GM12878 (cell line): ENCODE results near the gene MAP4. TPM values are rescaled to one million over a fixed set of nuclear protein-coding genes. Genes with fewer than 3 reads are reported as not detected.
A peak's percentile ranks its signal among the peaks of the same experiment; 100 is the strongest.

ENCODE experiments used
- ATAC-seq: fragments of 200-7000 bp; cut with Tn5 transposase; 3 replicates; pipeline ENCODE4 v1.9.1; 2020; ENCODE audit warnings: mild to moderate bottlenecking, moderate library complexity
- BruUV-seq: library from RNA; stranded (reverse); fragments of 400-500 nt; replicated peaks from 2 replicates; lab custom pipeline; 2021; lab: Mats Ljungman, UMichigan
- CTCF ChIA-PET: fragments of 300-600 bp; sonication (Branson Sonifier 250); formaldehyde crosslinking; extraction: SDS; loops from one replicate; lab custom pipeline; 2021; ENCODE audit warnings: inconsistent platforms; lab: Yijun Ruan, JAX
- POLR2A ChIA-PET: fragments of 350-600 bp; formaldehyde crosslinking; extraction: SDS; loops from one replicate; lab custom pipeline; 2021; ENCODE audit warnings: inconsistent platforms; lab: Charles Lee
- RAD21 ChIA-PET: fragments of 300-600 bp; sonication (Branson Sonifier 250); formaldehyde crosslinking; loops from one replicate; lab custom pipeline; 2023; ENCODE audit warnings: antibody characterized with exemption; ENCODE audit not compliant: unreplicated experiment; lab: Charles Lee
- SMC1A ChIA-PET: fragments of 300-600 bp; sonication (Branson Sonifier 250); formaldehyde crosslinking; loops from one replicate; lab custom pipeline; 2023; ENCODE audit not compliant: unreplicated experiment, uncharacterized antibody; lab: Charles Lee
- DNase-seq: peaks from one replicate; pipeline ENCODE4 v3.0.0-alpha.2; 2011; ENCODE audit warnings: low read depth, low spot score
- FAIRE-seq: peaks from 3 replicates; lab custom pipeline; 2011; peaks lifted over from hg19 to GRCh38; lab: Jason Lieb, UNC
- H2AFZ ChIP-seq: 2 replicates; pipeline ENCODE4 v1.6.0; 2011; ENCODE audit warnings: low read depth, low read length, control low read depth; ENCODE audit not compliant: control insufficient read depth
- H3K27ac ChIP-seq: 2 replicates; pipeline ENCODE4 v1.5.1; 2011; ENCODE audit warnings: control low read depth; ENCODE audit not compliant: control insufficient read depth, insufficient read depth
- H3K27me3 ChIP-seq, 2 experiments: replicated peaks in 1 of 2; 2 replicates each; pipeline versions ENCODE4 v1.6.0 to v1.6.1; 2011; ENCODE audit warnings: low read length in 1 of 2; ENCODE audit not compliant: control insufficient read depth in 2 of 2, insufficient read depth in 2 of 2
- H3K36me3 ChIP-seq, 2 experiments: 2 replicates each; pipeline ENCODE4 v1.5.1; 2011; ENCODE audit warnings: low read length in 1 of 2; ENCODE audit not compliant: control insufficient read depth in 2 of 2, insufficient read depth in 2 of 2
- H3K4me1 ChIP-seq: 2 replicates; pipeline ENCODE4 v1.6.1; 2011; ENCODE audit warnings: mild to moderate bottlenecking, low read length, moderate library complexity, mixed read lengths; ENCODE audit not compliant: control insufficient read depth, insufficient read depth
- H3K4me2 ChIP-seq: 2 replicates; pipeline ENCODE4 v1.6.0; 2011; ENCODE audit warnings: control low read depth; ENCODE audit not compliant: control insufficient read depth, insufficient read depth
- H3K4me3 ChIP-seq: fragments of 200-600 bp; sonication (generic); 2 replicates; pipeline ENCODE4 v1.5.1; 2016
- H3K79me2 ChIP-seq: 2 replicates; pipeline ENCODE4 v1.6.0; 2011; ENCODE audit warnings: low read length; ENCODE audit not compliant: control insufficient read depth, insufficient read depth
- H3K9ac ChIP-seq: 2 replicates; pipeline ENCODE4 v1.8.0; 2011; ENCODE audit warnings: low read length, control low read depth, mixed read lengths; ENCODE audit not compliant: control insufficient read depth, insufficient read depth
- H3K9me3 ChIP-seq: replicated peaks from 3 replicates; pipeline ENCODE4 v1.5.1; 2011; ENCODE audit warnings: mild to moderate bottlenecking, low read length; ENCODE audit not compliant: control insufficient read depth, insufficient read depth
- H4K20me1 ChIP-seq: 2 replicates; pipeline ENCODE4 v1.6.0; 2011; ENCODE audit not compliant: control insufficient read depth, insufficient read depth
- BRCA1 ChIP-seq: IDR thresholded peaks from 2 replicates; pipeline ENCODE4 v1.6.1; 2011; ENCODE audit warnings: low read depth, low read length, improper control_type of control experiment
- CBFB ChIP-seq: IDR thresholded peaks from 2 replicates; pipeline ENCODE4 v1.6.1; 2016; ENCODE audit warnings: antibody characterized with exemption, low read depth
- CBX3 ChIP-seq: fragments of 200-600 bp; sonication (generic); IDR thresholded peaks from 2 replicates; pipeline ENCODE4 v1.6.1; 2016; ENCODE audit warnings: low read depth, borderline replicate concordance
- CHD1 ChIP-seq: IDR thresholded peaks from 2 replicates; pipeline ENCODE4 v1.6.1; 2012; ENCODE audit warnings: low read depth, low read length, improper control_type of control experiment
- GABPA ChIP-seq: IDR thresholded peaks from 2 replicates; pipeline ENCODE4 v1.6.1; 2014; ENCODE audit warnings: antibody characterized with exemption, low read depth, mild to moderate bottlenecking, inconsistent platforms
- HCFC1 ChIP-seq: fragments of 150-350 bp; IDR thresholded peaks from 2 replicates; pipeline ENCODE4 v1.6.1; 2014; ENCODE audit warnings: low read length
- HDGF ChIP-seq: fragments of 450-650 bp; IDR thresholded peaks from 2 replicates; pipeline ENCODE4 v1.6.1; 2016; ENCODE audit warnings: antibody characterized with exemption
- KLF5 ChIP-seq: fragments of 450-650 bp; IDR thresholded peaks from 2 replicates; pipeline ENCODE4 v1.6.1; 2014; ENCODE audit warnings: mild to moderate bottlenecking; ENCODE audit not compliant: partially characterized antibody
- NFIC ChIP-seq: IDR thresholded peaks from 2 replicates; pipeline ENCODE4 v1.6.1; 2012; ENCODE audit warnings: low read depth, mild to moderate bottlenecking, inconsistent platforms, low read length, moderate library complexity
- NR2F1 ChIP-seq: fragments of 450-650 bp; conservative IDR thresholded peaks from 2 replicates; pipeline ENCODE4 v1.6.1; 2017; ENCODE audit warnings: mild to moderate bottlenecking
- NRF1 ChIP-seq: conservative IDR thresholded peaks from 2 replicates; pipeline ENCODE4 v1.6.1; 2011; ENCODE audit warnings: mild to moderate bottlenecking, low read depth, low read length, improper control_type of control experiment
- RCOR1 ChIP-seq: conservative IDR thresholded peaks from 2 replicates; pipeline ENCODE4 v1.6.1; 2012; ENCODE audit warnings: low read depth, low read length, improper control_type of control experiment
- RUNX3 ChIP-seq: IDR thresholded peaks from 2 replicates; pipeline ENCODE4 v1.6.1; 2012; ENCODE audit warnings: low read length, inconsistent platforms
- SIN3A ChIP-seq: IDR thresholded peaks from 2 replicates; pipeline ENCODE4 v1.6.1; 2012; ENCODE audit warnings: low read depth, low read length, improper control_type of control experiment
- SP1 ChIP-seq: IDR thresholded peaks from one replicate; pipeline ENCODE4 v1.6.1; 2011; ENCODE audit warnings: low read depth, low read length
- SREBF2 ChIP-seq: IDR thresholded peaks from 2 replicates; pipeline ENCODE4 v1.6.1; 2012; ENCODE audit warnings: mild to moderate bottlenecking, low read length
- TAF1 ChIP-seq: IDR thresholded peaks from 2 replicates; pipeline ENCODE4 v1.6.1; 2011; ENCODE audit warnings: mild to moderate bottlenecking, low read depth, low read length, borderline replicate concordance
- WGBS: methylation state at CpG from one replicate; pipeline ENCODE4 v1.1.6; 2016; ENCODE audit warnings: low lambda C conversion rate; ENCODE audit not compliant: insufficient replicate concordance, insufficient coverage; ENCODE audit errors: missing lambda C conversion rate; 5-methylcytosine and 5-hydroxymethylcytosine counted together
- in situ Hi-C: fragments of 300-500 bp; cut with MboI; formaldehyde crosslinking; loops from 9 replicates; pipeline ENCODE4 v1.14.3; 2018; ENCODE audit warnings: mixed read lengths
- intact Hi-C: fragments of 100-400 bp; cut with micrococcal nuclease; formaldehyde crosslinking; loops from one replicate; pipeline ENCODE4 v1.14.2; 2022; ENCODE audit not compliant: unreplicated experiment
- polyA plus RNA-seq, 11 experiments: library from polyadenylated mRNA; depleted of rRNA in 4 of 11; unstranded in 6 of 11; stranded (reverse) in 5 of 11; fragments of >200 nt; fragmentation: Nextera tagmentation in 4 of 11; fragmentation: Illumina TruSeq in 1 of 11; extraction: Ambion mirVana in 4 of 11; extraction: Trizol in 1 of 11; gene quantifications; 1 replicate in 1 of 11; 2 replicates in 10 of 11; pipeline versions ENCODE4 v1.2.1 to v1.2.3, GENCODE V29; 2011 to 2016; ENCODE audit warnings: inconsistent platforms in 2 of 11, missing spikeins in 2 of 11, low read depth in 1 of 11
- total RNA-seq, 4 experiments: library from RNA; depleted of rRNA in 3 of 4; stranded (reverse); fragments of >200 nt in 3 of 4; fragmentation: Illumina TruSeq in 1 of 4; extraction: Trizol in 1 of 4; gene quantifications; 2 replicates each; pipeline versions ENCODE4 v1.2.1 to v1.2.3, GENCODE V29; 2013 to 2021
- TF ChIP-seq, protein P1 (sequence below): fragments of 450-650 bp; IDR thresholded peaks from 2 replicates; pipeline ENCODE4 v1.6.1; 2017; ENCODE audit warnings: mild to moderate bottlenecking, low read depth, inconsistent platforms; ENCODE audit not compliant: poor library complexity, severe bottlenecking
- TF ChIP-seq, protein P2 (sequence below): fragments of 450-650 bp; IDR thresholded peaks from 2 replicates; pipeline ENCODE4 v1.6.1; 2017; ENCODE audit warnings: mild to moderate bottlenecking
- TF ChIP-seq, protein P3 (sequence below), 3 experiments: IDR thresholded peaks in 2 of 3; conservative IDR thresholded peaks in 1 of 3; 2 replicates each; pipeline ENCODE4 v1.5.1; 2011; ENCODE audit warnings: low read depth in 3 of 3, low read length in 3 of 3, mild to moderate bottlenecking in 3 of 3, control low read depth in 2 of 3, moderate library complexity in 2 of 3, inconsistent platforms in 1 of 3, mixed read lengths in 1 of 3; ENCODE audit not compliant: control insufficient read depth in 2 of 3, insufficient read depth in 1 of 3; ENCODE audit errors: extremely low read depth in 1 of 3

Gene MAP4
- total and polyA plus RNA-seq, 10 of the 15 experiments (the other 5 are each of a cell fraction or from before 2014, with no cell fraction given), result 22.2 to 145 (median 47.2) TPM

DNA sequence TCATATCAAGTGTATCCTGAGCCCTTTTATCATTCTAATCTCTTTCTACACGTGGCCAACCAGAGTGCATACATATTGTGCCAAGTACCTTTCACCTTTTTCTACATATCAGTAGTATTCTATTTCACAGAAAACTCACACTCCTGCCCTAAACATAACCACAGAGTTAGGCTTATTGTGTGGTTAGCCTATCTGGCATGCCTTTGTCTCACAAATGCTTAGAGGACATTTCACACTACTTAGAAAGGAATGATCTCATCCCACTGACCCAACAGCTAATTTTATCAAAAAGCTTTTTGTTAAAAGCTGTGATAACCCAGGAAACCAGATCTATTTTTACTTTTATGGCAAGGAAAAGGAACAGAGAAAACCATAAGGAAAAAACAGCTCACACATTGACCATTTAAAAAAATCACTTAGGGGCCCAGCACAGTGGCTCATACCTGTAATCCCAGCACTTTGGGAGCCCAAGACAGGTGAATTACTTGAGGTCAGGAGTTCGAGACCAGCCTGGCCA is 17.8 kb upstream of the MAP4 start:
- ChIA-PET CTCF (interaction anchor here (0.5 to 2.2 kb wide), 8 partner anchors 9 to 402 kb away, joined by 3 to 11 read pairs (median 3); no protein-coding TSS in a partner anchor), POLR2A (interaction anchor here (0.6 kb wide), 1 partner anchor 119 kb away, joined by 3 read pairs; no protein-coding TSS in a partner anchor), SMC1A (interaction anchor here (0.5 to 3.0 kb wide), 10 partner anchors 8 to 117 kb away, joined by 3 to 12 read pairs (median 4); no protein-coding TSS in a partner anchor), RAD21 (interaction anchor here (0.8 to 1.9 kb wide), 3 partner anchors 55 to 117 kb away, joined by 3 to 7 read pairs (median 4); no protein-coding TSS in a partner anchor)
- no peaks in the 10 kb centered on the region for H4K20me1 ChIP-seq
- no peak for DNase-seq
- BruUV-seq, result no TSS peak
- peak; percentile 81 for ATAC-seq
- FAIRE-seq, result no peak
- intact Hi-C loops (no loop called here), in situ Hi-C loops (no loop called here)
- H3K27ac ChIP-seq, result peak overlapping the region; percentile 37; the same call in 1 of the 2 replicates
- WGBS, result 89% methylated on average over 2 of the region's 2 CpGs
- H2AFZ ChIP-seq, result no peak overlapping the region
- H3K9ac ChIP-seq, result no peak overlapping the region
- H3K9me3 ChIP-seq, result no peaks in the 10 kb centered on the region
- peaks cover 13% of the 10 kb centered on the region for H3K4me1 ChIP-seq
- no peaks in the 10 kb centered on the region for H3K36me3 ChIP-seq
- H3K4me2 ChIP-seq, result no peak overlapping the region
- no peaks in the 10 kb centered on the region for H3K27me3 ChIP-seq
- peaks cover 46% of the 10 kb centered on the region for H3K79me2 ChIP-seq
- no peak overlapping the region for H3K4me3 ChIP-seq
- TF ChIP-seq KLF5 (no peak), CHD1 (no peak), NRF1 (no peak), BRCA1 (no peak), CBX3 (no peak), NFIC (peak; percentile 69), RCOR1 (no peak), CBFB (no peak), HCFC1 (no peak), NR2F1 (no peak; the same call in 1 of the 2 replicates), SP1 (no peak), GABPA (no peak), SIN3A (no peak), RUNX3 (peak; percentile 87), TAF1 (no peak), SREBF2 (no peak), HDGF (no peak)
- TF ChIP-seq, protein P1, sequence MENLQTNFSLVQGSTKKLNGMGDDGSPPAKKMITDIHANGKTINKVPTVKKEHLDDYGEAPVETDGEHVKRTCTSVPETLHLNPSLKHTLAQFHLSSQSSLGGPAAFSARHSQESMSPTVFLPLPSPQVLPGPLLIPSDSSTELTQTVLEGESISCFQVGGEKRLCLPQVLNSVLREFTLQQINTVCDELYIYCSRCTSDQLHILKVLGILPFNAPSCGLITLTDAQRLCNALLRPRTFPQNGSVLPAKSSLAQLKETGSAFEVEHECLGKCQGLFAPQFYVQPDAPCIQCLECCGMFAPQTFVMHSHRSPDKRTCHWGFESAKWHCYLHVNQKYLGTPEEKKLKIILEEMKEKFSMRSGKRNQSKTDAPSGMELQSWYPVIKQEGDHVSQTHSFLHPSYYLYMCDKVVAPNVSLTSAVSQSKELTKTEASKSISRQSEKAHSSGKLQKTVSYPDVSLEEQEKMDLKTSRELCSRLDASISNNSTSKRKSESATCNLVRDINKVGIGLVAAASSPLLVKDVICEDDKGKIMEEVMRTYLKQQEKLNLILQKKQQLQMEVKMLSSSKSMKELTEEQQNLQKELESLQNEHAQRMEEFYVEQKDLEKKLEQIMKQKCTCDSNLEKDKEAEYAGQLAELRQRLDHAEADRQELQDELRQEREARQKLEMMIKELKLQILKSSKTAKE, result peak; percentile 55
- TF ChIP-seq, protein P2, sequence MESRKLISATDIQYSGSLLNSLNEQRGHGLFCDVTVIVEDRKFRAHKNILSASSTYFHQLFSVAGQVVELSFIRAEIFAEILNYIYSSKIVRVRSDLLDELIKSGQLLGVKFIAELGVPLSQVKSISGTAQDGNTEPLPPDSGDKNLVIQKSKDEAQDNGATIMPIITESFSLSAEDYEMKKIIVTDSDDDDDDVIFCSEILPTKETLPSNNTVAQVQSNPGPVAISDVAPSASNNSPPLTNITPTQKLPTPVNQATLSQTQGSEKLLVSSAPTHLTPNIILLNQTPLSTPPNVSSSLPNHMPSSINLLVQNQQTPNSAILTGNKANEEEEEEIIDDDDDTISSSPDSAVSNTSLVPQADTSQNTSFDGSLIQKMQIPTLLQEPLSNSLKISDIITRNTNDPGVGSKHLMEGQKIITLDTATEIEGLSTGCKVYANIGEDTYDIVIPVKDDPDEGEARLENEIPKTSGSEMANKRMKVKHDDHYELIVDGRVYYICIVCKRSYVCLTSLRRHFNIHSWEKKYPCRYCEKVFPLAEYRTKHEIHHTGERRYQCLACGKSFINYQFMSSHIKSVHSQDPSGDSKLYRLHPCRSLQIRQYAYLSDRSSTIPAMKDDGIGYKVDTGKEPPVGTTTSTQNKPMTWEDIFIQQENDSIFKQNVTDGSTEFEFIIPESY, result no peak
- TF ChIP-seq, protein P3, sequence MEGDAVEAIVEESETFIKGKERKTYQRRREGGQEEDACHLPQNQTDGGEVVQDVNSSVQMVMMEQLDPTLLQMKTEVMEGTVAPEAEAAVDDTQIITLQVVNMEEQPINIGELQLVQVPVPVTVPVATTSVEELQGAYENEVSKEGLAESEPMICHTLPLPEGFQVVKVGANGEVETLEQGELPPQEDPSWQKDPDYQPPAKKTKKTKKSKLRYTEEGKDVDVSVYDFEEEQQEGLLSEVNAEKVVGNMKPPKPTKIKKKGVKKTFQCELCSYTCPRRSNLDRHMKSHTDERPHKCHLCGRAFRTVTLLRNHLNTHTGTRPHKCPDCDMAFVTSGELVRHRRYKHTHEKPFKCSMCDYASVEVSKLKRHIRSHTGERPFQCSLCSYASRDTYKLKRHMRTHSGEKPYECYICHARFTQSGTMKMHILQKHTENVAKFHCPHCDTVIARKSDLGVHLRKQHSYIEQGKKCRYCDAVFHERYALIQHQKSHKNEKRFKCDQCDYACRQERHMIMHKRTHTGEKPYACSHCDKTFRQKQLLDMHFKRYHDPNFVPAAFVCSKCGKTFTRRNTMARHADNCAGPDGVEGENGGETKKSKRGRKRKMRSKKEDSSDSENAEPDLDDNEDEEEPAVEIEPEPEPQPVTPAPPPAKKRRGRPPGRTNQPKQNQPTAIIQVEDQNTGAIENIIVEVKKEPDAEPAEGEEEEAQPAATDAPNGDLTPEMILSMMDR (IDR thresholded peaks at IDR 0.05 in 2 of 3, conservative IDR thresholded peaks at IDR 0.05 in 1 of 3; ENCODE audit: control insufficient read depth in 2 of 3, extremely low read depth in 1 of 3, insufficient read depth in 1 of 3, low read depth in 3 of 3, low read length in 3 of 3), result no peak
